Neural progenitor cell (in vitro differentiated cells): ENCODE measurements around the gene NPC1L1. TPM values are rescaled to one million over a fixed set of nuclear protein-coding genes. Genes with fewer than 3 reads are reported as not detected.

ENCODE experiments used
- DNase-seq: peaks from one replicate; pipeline ENCODE4 v3.0.0-alpha.2; 2016; ENCODE audit warnings: low spot score
- H2AFZ ChIP-seq: fragments of 200-600 bp; sonication (generic); replicated peaks from 2 replicates; pipeline ENCODE4 v1.6.1; 2016; ENCODE audit warnings: antibody characterized with exemption
- H3F3A ChIP-seq: fragments of 200-600 bp; sonication (generic); 2 replicates; pipeline ENCODE4 v1.6.1; 2016; ENCODE audit warnings: antibody characterized with exemption, low read depth
- H3K27ac ChIP-seq: fragments of 200-600 bp; sonication (generic); 2 replicates; pipeline ENCODE4 v1.5.1; 2016; ENCODE audit warnings: mild to moderate bottlenecking
- H3K27me3 ChIP-seq: fragments of 200-600 bp; sonication (generic); 2 replicates; pipeline ENCODE4 v1.6.1; 2016; ENCODE audit warnings: mild to moderate bottlenecking, moderate library complexity
- H3K36me3 ChIP-seq: fragments of 200-600 bp; sonication (generic); 2 replicates; pipeline ENCODE4 v1.5.1; 2016
- H3K4me1 ChIP-seq: fragments of 200-600 bp; sonication (generic); 2 replicates; pipeline ENCODE4 v1.6.1; 2016; ENCODE audit warnings: mixed run types
- H3K4me2 ChIP-seq: fragments of 200-600 bp; sonication (generic); 2 replicates; pipeline ENCODE4 v1.6.1; 2016
- H3K4me3 ChIP-seq: fragments of 200-600 bp; sonication (generic); 2 replicates; pipeline ENCODE4 v1.5.1; 2016
- H3K79me2 ChIP-seq: fragments of 200-600 bp; sonication (generic); 2 replicates; pipeline ENCODE4 v1.6.1; 2016; ENCODE audit warnings: low read depth
- H3K9ac ChIP-seq: fragments of 200-600 bp; sonication (generic); 2 replicates; pipeline ENCODE4 v1.6.1; 2016
- H3K9me3 ChIP-seq: fragments of 200-600 bp; sonication (generic); 2 replicates; pipeline ENCODE4 v1.5.1; 2016; ENCODE audit warnings: low read depth
- H4K20me1 ChIP-seq: fragments of 200-600 bp; sonication (generic); 2 replicates; pipeline ENCODE4 v1.6.1; 2016; ENCODE audit warnings: low read depth
- H3K27ac Mint-ChIP-seq: 3 replicates; pipeline ENCODE4 v1.8.0; 2021; ENCODE audit warnings: mixed read lengths
- H3K27me3 Mint-ChIP-seq: 2 replicates; pipeline ENCODE4 v1.8.0; 2022; ENCODE audit warnings: low read depth, mild to moderate bottlenecking, inconsistent platforms, moderate library complexity, mixed read lengths; ENCODE audit not compliant: insufficient read depth
- H3K36me3 Mint-ChIP-seq: 3 replicates; pipeline ENCODE4 v1.8.0; 2021; ENCODE audit warnings: mixed read lengths
- H3K4me1 Mint-ChIP-seq: 3 replicates; pipeline ENCODE4 v1.8.0; 2021; ENCODE audit warnings: mixed read lengths
- H3K4me3 Mint-ChIP-seq: 3 replicates; pipeline ENCODE4 v1.8.0; 2021; ENCODE audit warnings: mild to moderate bottlenecking, moderate library complexity, mixed read lengths
- H3K9me3 Mint-ChIP-seq: 3 replicates; pipeline ENCODE4 v1.8.0; 2020; ENCODE audit warnings: mixed read lengths
- CTCF ChIP-seq: fragments of 200-600 bp; sonication (generic); IDR thresholded peaks from 2 replicates; pipeline ENCODE4 v1.5.1; 2017; ENCODE audit warnings: antibody characterized with exemption, mild to moderate bottlenecking
- EZH2 ChIP-seq: fragments of 200-600 bp; sonication (generic); IDR thresholded peaks from 2 replicates; pipeline ENCODE4 v1.6.1; 2017; ENCODE audit warnings: antibody characterized with exemption, mild to moderate bottlenecking, moderate library complexity
- EZH2phosphoT487 ChIP-seq: fragments of 200-600 bp; sonication (generic); IDR thresholded peaks from 2 replicates; pipeline ENCODE4 v1.6.1; 2017; ENCODE audit warnings: antibody characterized with exemption
- total RNA-seq: library from RNA; depleted of rRNA; stranded (reverse); fragments of >200 nt; gene quantifications from 2 replicates; pipeline ENCODE4 v1.2.3, GENCODE V29; 2015; ENCODE audit warnings: low replicate concordance

Gene NPC1L1
- total RNA-seq, 1 donor from 2014 or later = not detected

GRCh38 chr7:44533301-44534055 lies 7.7 kb downstream of the NPC1L1 start:
- no peak overlapping the region for H3K4me2 ChIP-seq
- H3K27ac Mint-ChIP-seq = no peak overlapping the region
- peak overlapping the region; percentile 82 for H2AFZ ChIP-seq

DNA sequence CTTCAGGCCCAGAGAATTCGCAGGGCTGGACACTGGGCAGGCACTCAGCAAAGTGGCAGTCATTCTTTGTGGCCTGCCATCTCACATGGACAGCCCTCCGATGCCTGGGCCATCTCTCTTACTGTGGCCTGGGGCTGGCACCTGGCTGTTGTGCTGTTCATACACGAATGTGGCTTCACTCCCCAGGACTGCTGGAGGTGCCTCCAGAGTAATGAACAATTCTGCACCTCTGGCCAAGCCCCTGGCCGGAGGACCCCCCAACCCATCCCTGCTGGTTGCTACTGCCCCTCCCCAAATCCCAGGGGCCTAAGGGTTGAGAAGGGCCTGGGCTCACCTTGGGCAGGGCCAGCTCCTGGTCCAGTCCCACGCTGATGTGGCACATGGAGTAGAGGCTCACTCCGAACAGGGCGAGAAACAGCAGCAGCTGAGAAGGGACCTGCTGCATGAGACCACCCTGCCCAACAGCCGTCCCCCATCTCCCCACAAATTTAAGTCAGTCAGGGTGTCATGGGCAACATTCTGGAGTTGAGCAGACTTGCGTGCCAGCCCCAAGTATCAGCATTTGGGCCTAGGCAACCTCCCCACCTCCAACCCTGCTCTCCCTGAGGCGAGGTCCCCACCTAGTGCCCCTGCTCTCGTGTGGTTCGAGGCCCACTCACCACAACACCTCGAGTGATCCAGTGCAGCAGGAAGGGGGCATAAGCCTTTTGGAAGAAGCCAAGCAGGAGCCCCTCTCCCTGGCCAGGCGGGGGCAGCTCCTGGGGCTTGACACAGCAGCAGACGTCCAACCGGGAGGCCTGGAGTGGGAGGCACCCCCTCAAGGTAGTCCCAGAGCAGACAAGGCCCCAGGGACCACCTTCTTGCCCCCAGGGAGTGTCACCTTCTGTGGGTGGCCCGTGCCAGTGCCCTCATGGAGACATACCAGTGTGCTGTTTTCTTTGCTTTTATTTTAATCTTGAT lies 9.4 kb downstream of the NPC1L1 start:
- no peaks in the 10 kb centered on the region for H3K4me1 Mint-ChIP-seq
- H2AFZ ChIP-seq = no peak overlapping the region
- no peaks in the 10 kb centered on the region for H3K27me3 ChIP-seq
- H3K36me3 ChIP-seq = no peaks in the 10 kb centered on the region
- H3K9me3 ChIP-seq = no peaks in the 10 kb centered on the region
- H3K79me2 ChIP-seq = no peaks in the 10 kb centered on the region
- H3K27ac ChIP-seq = no peak overlapping the region
- no peaks in the 10 kb centered on the region for H4K20me1 ChIP-seq
- no peak for TF ChIP-seq CTCF
- TF ChIP-seq EZH2 = no peak
- no peak for TF ChIP-seq EZH2phosphoT487
- peaks cover 2% of the 10 kb centered on the region for H3K9me3 Mint-ChIP-seq
- no peak overlapping the region for H3K4me3 ChIP-seq
- no peaks in the 10 kb centered on the region for H3K4me1 ChIP-seq
- H3F3A ChIP-seq = no peaks in the 10 kb centered on the region
- peaks cover 4% of the 10 kb centered on the region for H3K27me3 Mint-ChIP-seq
- no peaks in the 10 kb centered on the region for H3K36me3 Mint-ChIP-seq
- no peak overlapping the region for H3K27ac Mint-ChIP-seq
- no peak for DNase-seq
- no peak overlapping the region for H3K4me2 ChIP-seq
- H3K4me3 Mint-ChIP-seq = no peak overlapping the region
- no peak overlapping the region for H3K9ac ChIP-seq

More at GRCh38 chr7:44533301-44534055, 7.7 kb downstream of the NPC1L1 start:
- TF ChIP-seq EZH2phosphoT487 (no peak), CTCF (no peak), EZH2 (no peak)
- H3K27ac ChIP-seq = no peak overlapping the region
- H3K79me2 ChIP-seq = no peaks in the 10 kb centered on the region
- Mint-ChIP-seq H3K4me3 (no peak overlapping the region), H3K36me3 (no peaks in the 10 kb centered on the region), H3K4me1 (no peaks in the 10 kb centered on the region), H3K27me3 (peaks cover 4% of the 10 kb centered on the region), H3K9me3 (peaks cover under 1% of the 10 kb centered on the region)
- no peak overlapping the region for H3K4me3 ChIP-seq
- H3K36me3 ChIP-seq = no peaks in the 10 kb centered on the region
- H4K20me1 ChIP-seq = no peaks in the 10 kb centered on the region
- no peak for DNase-seq
- H3K4me1 ChIP-seq = no peaks in the 10 kb centered on the region
- H3K9me3 ChIP-seq = no peaks in the 10 kb centered on the region
- H3K9ac ChIP-seq = no peak overlapping the region
- H3K27me3 ChIP-seq = no peaks in the 10 kb centered on the region
- no peaks in the 10 kb centered on the region for H3F3A ChIP-seq

- H3K27ac ChIP-seq = no peak overlapping the region
- H3K4me3 ChIP-seq = no peak overlapping the region
- no peak for DNase-seq
These were observed 10.1 kb downstream of the NPC1L1 start for GRCh38 chr7:44530990-44531389.

More at GRCh38 chr7:44530990-44531389, 10.1 kb downstream of the NPC1L1 start:
- TF ChIP-seq CTCF (no peak), EZH2phosphoT487 (no peak), EZH2 (no peak)
- Histone ChIP-seq H2AFZ (no peak overlapping the region), H3K4me1 (no peaks in the 10 kb centered on the region), H3K79me2 (no peaks in the 10 kb centered on the region), H3K4me2 (no peak overlapping the region), H4K20me1 (no peaks in the 10 kb centered on the region), H3K9ac (no peak overlapping the region), H3F3A (no peaks in the 10 kb centered on the region), H3K27me3 (no peaks in the 10 kb centered on the region), H3K9me3 (no peaks in the 10 kb centered on the region), H3K36me3 (no peaks in the 10 kb centered on the region)
- Mint-ChIP-seq H3K27me3 (peaks cover 4% of the 10 kb centered on the region), H3K27ac (no peak overlapping the region), H3K4me3 (no peak overlapping the region), H3K36me3 (no peaks in the 10 kb centered on the region), H3K9me3 (peaks cover 3% of the 10 kb centered on the region), H3K4me1 (no peaks in the 10 kb centered on the region)
